GM21423 (cell line): ENCODE data around the gene MAPKAPK3.
"Not testable (repeated sequence)": the region's sequence is repeated elsewhere in the genome, so short reads cannot be mapped to it uniquely, and the experiment has no call there.

ENCODE experiments used
- ATAC-seq: cut with Tn5 transposase; IDR thresholded peaks from one replicate; pipeline ENCODE4 v1.9.1; 2021; ENCODE audit warnings: mild to moderate bottlenecking, moderate library complexity; ENCODE audit not compliant: unreplicated experiment

MAPKAPK3 gene

GRCh38 chr3:50652709-50653108 is 35.8 kb downstream of the MAPKAPK3 start:
- no peak for ATAC-seq

- no peak for ATAC-seq
Observed at GRCh38 chr3:50653937-50654595, 37.1 kb downstream of the MAPKAPK3 start.

- no peak for ATAC-seq
Observed at GRCh38 chr3:50655009-50655830, 38.3 kb downstream of the MAPKAPK3 start.

GRCh38 chr3:50656417-50657195 is 39.7 kb downstream of the MAPKAPK3 start:
- ATAC-seq: no peak

GRCh38 chr3:50657407-50657806 is 40.5 kb downstream of the MAPKAPK3 start:
- ATAC-seq: no peak

- no peak for ATAC-seq
Observed at GRCh38 chr3:50657816-50658215, 40.9 kb downstream of the MAPKAPK3 start.

- ATAC-seq: no peak
Observed at GRCh38 chr3:50658416-50658815, 41.5 kb downstream of the MAPKAPK3 start.

GRCh38 chr3:50658831-50659230 is 41.9 kb downstream of the MAPKAPK3 start:
- ATAC-seq: no peak

GRCh38 chr3:50660386-50660785 is 43.4 kb downstream of the MAPKAPK3 start:
- no peak for ATAC-seq

- ATAC-seq: no peak
Observed at GRCh38 chr3:50661321-50661837, 44.4 kb downstream of the MAPKAPK3 start.

GRCh38 chr3:50662408-50662807 is 45.5 kb downstream of the MAPKAPK3 start:
- ATAC-seq: no peak

- ATAC-seq: no peak
Observed at GRCh38 chr3:50665081-50665840, 48.3 kb downstream of the MAPKAPK3 start.

GRCh38 chr3:50665841-50666115 is 48.8 kb downstream of the MAPKAPK3 start:
- not testable (repeated sequence) for ATAC-seq

- ATAC-seq: no peak
Observed at GRCh38 chr3:50666837-50667236, 49.9 kb downstream of the MAPKAPK3 start.

GRCh38 chr3:50671331-50671730 is 54.4 kb downstream of the MAPKAPK3 start:
- no peak for ATAC-seq

- no peak for ATAC-seq
Observed at GRCh38 chr3:50672656-50673055, 55.7 kb downstream of the MAPKAPK3 start.

GRCh38 chr3:50673931-50674330 is 57.0 kb downstream of the MAPKAPK3 start:
- ATAC-seq: no peak

GRCh38 chr3:50674349-50675178 is 57.6 kb downstream of the MAPKAPK3 start, which contains the start of gene DOCK3:
TSS of gene DOCK3 (plus strand) at chr3:50674927. CDS start at chr3:50675264, 337 bp downstream.
- ATAC-seq: no peak

GRCh38 chr3:50675179-50676030 is 58.5 kb downstream of the MAPKAPK3 start:
- ATAC-seq: no peak
